Esophagus squamous epithelium (tissue), 5 donors: ENCODE data around the gene KLF8. TPM values are rescaled to one million over a fixed set of nuclear protein-coding genes. Genes with fewer than 3 reads are reported as not detected.

Source experiments
- DNase-seq: peaks from one replicate; lab custom pipeline; 2025; lab: John Stamatoyannopoulos, UW
- H3K27ac ChIP-seq, 4 donors: fragments of 200-600 bp; sonication (generic); one replicate each; pipeline ENCODE4 v1.5.1; 2016 to 2019; ENCODE audit warnings: mild to moderate bottlenecking in 1 of 4
- H3K27me3 ChIP-seq, 4 donors: fragments of 200-600 bp; sonication (generic); 1 replicate in 3 of 4; 2 replicates in 1 of 4; pipeline versions ENCODE4 v1.5.1 to v1.6.0; 2017 to 2021; ENCODE audit warnings: antibody characterized with exemption in 1 of 4
- H3K36me3 ChIP-seq, 3 donors: fragments of 200-600 bp; sonication (generic); one replicate each; pipeline ENCODE4 v1.5.1; 2016 to 2019
- H3K4me1 ChIP-seq, 3 donors: fragments of 200-600 bp; sonication (generic); one replicate each; pipeline ENCODE4 v1.5.1; 2017 to 2019
- H3K4me3 ChIP-seq, 4 donors: fragments of 200-600 bp; sonication (generic); 1 replicate in 3 of 4; 2 replicates in 1 of 4; pipeline ENCODE4 v1.5.1; 2016 to 2019; ENCODE audit warnings: mild to moderate bottlenecking in 2 of 4, moderate library complexity in 1 of 4
- H3K9me3 ChIP-seq, 3 donors: fragments of 200-600 bp; sonication (generic); one replicate each; pipeline ENCODE4 v1.5.1; 2016 to 2019
- CTCF ChIP-seq, 6 experiments: fragments of 450-650 bp in 4 of 6; fragments of 200-600 bp in 2 of 6; sonication (generic) in 2 of 6; IDR thresholded peaks; one replicate each; pipeline ENCODE4 v1.5.1; 2016 to 2019; ENCODE audit warnings: antibody characterized with exemption in 6 of 6, mild to moderate bottlenecking in 4 of 6, moderate library complexity in 4 of 6
- POLR2A ChIP-seq, 4 donors: fragments of 450-650 bp; IDR thresholded peaks; one replicate each; pipeline ENCODE4 v1.6.1; 2017; ENCODE audit warnings: antibody characterized with exemption in 4 of 4, mild to moderate bottlenecking in 4 of 4, moderate library complexity in 3 of 4
- WGBS, 2 donors: methylation state at CpG; one replicate each; pipeline ENCODE4 v1.1.5; 2018; 5-methylcytosine and 5-hydroxymethylcytosine counted together
- intact Hi-C: fragments of 100-400 bp; cut with DNase I; formaldehyde crosslinking; loops from one replicate; pipeline ENCODE4 v1.15.0; 2022
- total RNA-seq, 4 donors: library from RNA; depleted of rRNA; stranded (reverse); fragments of >200 nt; gene quantifications; one replicate each; pipeline ENCODE4 v1.1.0, GENCODE V29; 2016
- donor health status: DM: yes; HTN: yes; CAD: no.

The KLF8 gene
- total RNA-seq, 4 donors from 2014 or later: 20.2 to 38.1 (median 33.4) TPM

DNA sequence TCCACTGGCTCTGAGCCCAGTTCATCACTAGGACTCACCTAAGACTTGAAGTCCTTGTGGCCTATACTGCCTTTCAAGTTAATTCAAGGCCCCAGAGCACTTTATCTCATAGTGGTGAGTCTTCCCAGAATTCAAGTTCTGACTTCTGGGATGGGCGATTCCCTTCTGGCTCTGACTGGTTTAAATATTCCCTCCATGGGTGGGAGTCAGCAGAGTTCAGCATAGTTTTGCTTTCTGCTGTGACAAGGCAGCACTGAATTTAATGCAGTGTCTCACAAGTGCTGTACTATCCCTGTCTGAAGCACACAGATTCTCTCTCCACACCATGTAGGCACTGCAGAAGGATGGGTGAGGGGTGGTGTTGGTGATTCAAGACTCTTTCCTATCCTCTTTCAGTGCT, 46.5 kb downstream of the KLF8 start:
- Histone ChIP-seq H3K36me3 (peaks cover 0 to 46% (median 0%) of the 10 kb centered on the region in 3 donors), H3K27me3 (no peaks in the 10 kb centered on the region), H3K27ac (no peak overlapping the region), H3K9me3 (no peaks in the 10 kb centered on the region), H3K4me3 (no peak overlapping the region), H3K4me1 (no peaks in the 10 kb centered on the region)
- intact Hi-C loops: no loop called here
- 64% methylated on average over 1 of the region's 1 CpG; no CpG with 5 or more reads in 1 of the 2 donors for WGBS, 2 donors
- TF ChIP-seq POLR2A (IDR thresholded peaks at IDR 0.05) (no peak), CTCF (IDR thresholded peaks at IDR 0.05) (no peak)
- DNase-seq: no peak

- intact Hi-C loops: no loop called here
- DNase-seq: no peak
- no peaks in the 10 kb centered on the region for H3K9me3 ChIP-seq
- no peaks in the 10 kb centered on the region for H3K4me1 ChIP-seq
- WGBS, 2 donors: 54 to 100% methylated on average over 1 to 2 of the region's 2 CpGs
- no peaks in the 10 kb centered on the region for H3K27me3 ChIP-seq
- TF ChIP-seq POLR2A (IDR thresholded peaks at IDR 0.05) (no peak), CTCF (IDR thresholded peaks at IDR 0.05) (no peak)
- no peak overlapping the region for H3K4me3 ChIP-seq
- peaks cover 0 to 54% (median 0%) of the 10 kb centered on the region in 3 donors for H3K36me3 ChIP-seq
- no peak overlapping the region for H3K27ac ChIP-seq
Measured at GRCh38 chrX:56279863-56280262, 47.7 kb downstream of the KLF8 start.

- H3K27ac ChIP-seq: no peak overlapping the region
- H3K4me3 ChIP-seq: no peak overlapping the region
- no peaks in the 10 kb centered on the region for H3K9me3 ChIP-seq
- TF ChIP-seq CTCF (IDR thresholded peaks at IDR 0.05): peak in 2 of 6 experiments; percentile 6 to 36
- TF ChIP-seq POLR2A (IDR thresholded peaks at IDR 0.05): no peak
- no peaks in the 10 kb centered on the region for H3K27me3 ChIP-seq
- H3K36me3 ChIP-seq: peaks cover 0 to 74% (median 0%) of the 10 kb centered on the region in 3 donors
- no peak for DNase-seq
- intact Hi-C loops: no loop called here
- no peaks in the 10 kb centered on the region for H3K4me1 ChIP-seq
Measured at GRCh38 chrX:56281789-56282188, 49.6 kb downstream of the KLF8 start.

GRCh38 chrX:56284269-56284668, 52.1 kb downstream of the KLF8 start:
- Histone ChIP-seq H3K4me1 (no peaks in the 10 kb centered on the region), H3K9me3 (no peaks in the 10 kb centered on the region), H3K36me3 (peaks cover 0 to 82% (median 0%) of the 10 kb centered on the region in 3 donors), H3K27ac (no peak overlapping the region), H3K4me3 (no peak overlapping the region), H3K27me3 (no peaks in the 10 kb centered on the region)
- WGBS, 2 donors: 83 to 96% methylated on average over 11 to 13 of the region's 13 CpGs
- intact Hi-C loops: no loop called here
- DNase-seq: no peak
- TF ChIP-seq CTCF (IDR thresholded peaks at IDR 0.05): no peak
- no peak for TF ChIP-seq POLR2A (IDR thresholded peaks at IDR 0.05)

DNA sequence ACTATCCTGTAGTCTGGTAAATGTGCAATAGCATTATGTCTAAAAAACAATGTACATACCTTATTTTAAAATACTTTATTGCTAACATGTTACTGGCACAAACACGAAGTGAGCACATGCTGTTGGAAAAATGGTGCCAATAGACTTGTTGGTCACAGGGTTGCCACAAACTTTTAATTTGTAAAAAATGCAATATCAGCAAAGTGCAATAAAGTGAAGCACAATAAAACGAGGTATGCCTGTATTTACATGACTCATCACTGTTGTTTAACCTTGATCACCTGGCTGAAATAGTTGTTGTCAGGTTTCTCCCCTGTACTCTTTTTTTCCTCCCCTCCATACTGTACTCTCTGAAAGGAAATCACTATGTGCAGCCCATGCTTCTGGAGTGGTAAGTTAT, 56.5 kb downstream of the KLF8 start:
- intact Hi-C loops: no loop called here
- Histone ChIP-seq H3K27ac (no peak overlapping the region), H3K36me3 (peaks cover 0 to 82% (median 0%) of the 10 kb centered on the region in 3 donors), H3K9me3 (no peaks in the 10 kb centered on the region), H3K4me1 (no peaks in the 10 kb centered on the region), H3K27me3 (no peaks in the 10 kb centered on the region), H3K4me3 (no peak overlapping the region)
- TF ChIP-seq CTCF (IDR thresholded peaks at IDR 0.05): no peak
- no peak for TF ChIP-seq POLR2A (IDR thresholded peaks at IDR 0.05)
- DNase-seq: no peak
- WGBS, 2 donors: 33 to 75% methylated on average over 2 of the region's 2 CpGs
